Renal pelvis (tissue), 4 donors: Measurements from ENCODE around the gene SNX9. TPM values are rescaled to one million over a fixed set of nuclear protein-coding genes. Genes with fewer than 3 reads are reported as not detected.
"Not testable (repeated sequence)": the region's sequence is repeated elsewhere in the genome, so short reads cannot be mapped to it uniquely, and the experiment has no call there.

Experiments
- DNase-seq: peaks from one replicate; pipeline ENCODE4 v3.0.0-alpha.2; 2013
- polyA plus RNA-seq, 3 donors: library from polyadenylated mRNA; unstranded; fragments of 120-200 nt; gene quantifications; one replicate each; pipeline ENCODE4 v1.2.1, GENCODE V29; 2013; ENCODE audit not compliant: insufficient read length in 3 of 3

SNX9 gene
- polyA plus RNA-seq, 3 donors, result 39.9 to 41.4 (median 41.0) TPM

DNA sequence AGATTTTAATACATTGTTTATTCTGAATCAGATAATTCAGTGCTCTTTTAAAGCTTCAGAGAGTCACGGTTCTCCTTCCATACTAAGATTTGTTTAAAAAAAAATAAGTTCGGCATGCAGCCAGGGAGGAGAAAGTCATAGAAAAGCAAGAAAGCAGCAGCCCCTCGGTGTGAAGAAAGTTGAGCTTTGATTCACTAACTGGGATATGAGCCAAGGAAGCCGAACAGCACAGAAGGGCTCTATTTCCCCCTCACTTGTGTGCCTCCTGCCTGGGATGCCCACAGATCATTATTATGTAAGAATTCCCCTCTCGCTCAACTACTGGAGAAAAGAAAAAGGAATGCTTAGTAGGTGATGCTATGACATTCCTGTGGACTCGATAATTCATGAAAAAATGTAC is 89.3 kb downstream of the SNX9 start:
- DNase-seq, result peak; percentile 4

DNA sequence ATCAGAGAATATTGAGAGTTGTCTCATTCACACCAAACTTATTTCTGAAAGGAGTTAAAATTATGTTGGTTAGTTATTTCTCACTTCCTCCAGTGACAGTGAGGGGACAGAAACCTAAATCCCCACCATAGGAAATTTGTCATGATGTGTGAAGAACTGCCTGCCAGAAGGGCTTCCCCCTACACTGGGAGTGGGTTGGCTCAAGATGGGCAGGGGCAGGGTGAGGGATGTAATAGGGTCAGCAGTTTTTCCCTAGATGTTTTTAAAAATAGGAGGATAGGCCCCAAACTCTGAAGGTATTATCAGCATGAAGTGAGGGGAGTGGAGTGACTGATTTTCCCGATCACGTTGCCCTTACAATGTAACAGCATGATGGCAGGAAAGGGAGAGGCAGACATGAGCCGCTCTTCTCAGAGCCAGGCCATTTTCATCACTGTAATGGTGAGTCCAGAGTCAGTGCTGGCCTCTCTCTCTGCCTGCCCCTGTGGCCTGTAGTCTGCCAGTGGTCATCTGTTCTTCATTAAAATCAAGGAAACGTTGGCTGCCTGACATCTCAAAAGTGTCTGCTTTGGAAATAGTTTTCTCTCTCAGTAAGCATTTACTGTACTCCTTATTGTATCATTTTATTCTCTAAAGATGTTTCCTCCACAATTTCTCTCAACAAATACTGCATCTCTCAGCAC is 98.8 kb downstream of the SNX9 start:
- DNase-seq, result no peak

DNA sequence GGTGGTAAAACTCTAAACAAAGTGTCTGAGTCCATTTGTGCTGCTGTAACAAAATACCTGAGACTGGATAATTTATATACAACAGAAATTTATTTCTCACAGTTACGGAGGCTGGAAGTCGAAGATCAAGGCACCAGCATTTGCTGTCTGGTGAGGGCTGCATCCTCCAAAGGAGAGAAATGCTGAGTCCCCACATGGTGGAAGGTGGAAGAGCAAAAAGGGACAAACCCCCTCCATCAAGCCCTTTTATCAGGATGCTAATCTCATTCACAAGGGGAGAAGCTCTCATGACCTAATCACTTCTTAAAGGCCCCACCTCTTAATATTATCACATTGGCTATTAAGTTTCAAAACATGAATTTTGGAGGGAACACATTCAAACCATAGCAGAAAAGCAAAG is 102.7 kb downstream of the SNX9 start:
- DNase-seq, result no peak

DNA sequence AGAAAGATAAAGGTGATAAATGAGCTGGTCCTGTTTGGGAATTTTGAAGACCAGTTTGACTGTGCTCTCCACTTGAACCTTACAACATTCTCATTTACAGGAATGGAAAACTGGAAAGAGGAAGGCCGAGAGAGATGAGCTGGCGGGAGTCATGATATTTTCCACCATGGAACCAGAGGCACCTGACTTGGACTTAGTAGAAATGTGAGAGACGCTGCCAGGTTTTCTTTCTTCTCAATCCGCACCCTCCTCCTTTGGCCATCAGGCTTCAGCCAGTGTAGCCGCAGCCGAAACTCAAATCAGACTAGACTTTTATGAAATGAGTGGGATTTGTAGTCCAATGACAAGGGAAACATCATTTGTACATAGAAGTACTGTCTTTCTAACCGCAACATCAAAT is 104.0 kb downstream of the SNX9 start:
- no peak for DNase-seq

DNA sequence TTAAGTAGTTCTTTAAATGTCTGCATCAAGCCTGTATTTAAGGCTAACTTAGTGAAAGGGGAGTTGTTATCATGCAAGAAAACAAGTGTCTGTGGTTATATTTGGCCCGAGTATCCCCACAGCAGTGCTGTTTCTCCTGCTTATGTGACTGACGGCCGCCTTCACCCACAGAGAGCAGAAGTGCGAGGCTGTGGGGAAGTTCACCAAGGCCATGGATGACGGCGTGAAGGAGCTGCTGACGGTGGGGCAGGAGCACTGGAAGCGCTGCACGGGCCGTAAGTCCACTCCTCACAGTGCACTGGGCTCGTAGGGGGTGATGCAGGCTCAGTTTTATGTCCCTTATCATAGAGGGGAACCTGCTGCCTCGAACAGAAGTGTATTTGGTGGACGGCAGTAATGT is 105.4 kb downstream of the SNX9 start:
- no peak for DNase-seq

DNA sequence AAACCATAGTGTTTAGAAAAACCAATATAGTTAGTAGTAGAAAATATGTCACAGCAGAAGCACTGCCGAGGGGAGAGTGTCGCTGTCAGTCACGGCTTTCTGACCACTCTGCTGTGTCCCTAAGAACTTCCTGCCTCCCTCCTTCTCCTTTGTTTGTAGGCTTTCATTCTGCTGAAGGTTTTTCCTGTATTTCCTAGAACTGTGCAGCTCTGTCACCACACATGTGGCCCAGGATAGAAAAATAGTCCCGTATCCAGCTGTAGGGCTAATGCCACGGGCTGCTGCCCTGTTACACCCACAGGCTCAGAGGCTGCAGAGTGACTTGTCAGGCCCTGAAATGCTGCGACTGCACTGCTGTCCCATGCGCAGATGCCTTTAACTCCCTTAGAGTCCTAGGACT is 106.0 kb downstream of the SNX9 start:
- no peak for DNase-seq

DNA sequence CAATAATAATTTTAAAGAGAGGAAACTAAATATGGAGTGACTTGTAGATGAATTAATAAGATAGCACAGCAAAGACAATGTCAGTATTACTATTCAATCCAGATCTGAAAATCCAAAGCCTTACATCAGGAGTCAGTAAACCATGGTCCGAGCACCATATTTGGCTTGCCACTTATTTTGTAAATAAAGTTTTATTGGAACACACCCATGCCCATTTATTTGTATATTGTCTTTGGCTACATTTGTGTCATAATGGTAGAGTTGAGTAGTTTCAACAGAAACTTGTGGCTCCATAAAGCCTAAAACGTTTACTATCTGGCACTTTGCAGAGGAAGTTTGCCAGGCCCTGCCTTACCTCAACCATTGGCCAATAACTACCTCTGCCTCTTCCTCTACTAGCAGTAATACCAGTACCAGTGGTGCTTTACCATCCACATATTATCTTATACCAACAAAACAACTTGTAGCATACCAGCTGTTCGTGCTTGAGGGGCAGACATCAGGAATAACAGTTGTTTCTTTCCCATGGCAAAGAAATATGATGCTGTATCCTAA is 106.8 kb downstream of the SNX9 start:
- DNase-seq, result no peak

DNA sequence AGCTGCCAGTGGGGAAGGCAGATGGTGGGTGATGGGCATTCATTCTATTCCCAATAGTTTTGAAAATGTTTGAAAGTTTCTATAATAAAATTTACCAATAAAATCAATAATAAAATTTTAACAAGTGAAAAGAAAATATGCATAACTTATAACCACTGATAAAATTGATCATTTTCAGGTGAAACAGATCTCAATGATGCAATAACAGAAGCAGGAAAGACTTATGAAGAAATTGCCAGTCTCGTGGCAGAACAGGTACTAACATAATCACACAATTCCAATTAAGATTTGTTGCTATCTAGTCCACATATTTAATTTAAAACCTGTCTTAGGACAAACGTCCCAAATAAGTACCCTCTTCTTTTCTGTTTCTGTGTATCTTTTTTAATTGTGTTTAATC is 112.7 kb downstream of the SNX9 start:
- no peak for DNase-seq

DNA sequence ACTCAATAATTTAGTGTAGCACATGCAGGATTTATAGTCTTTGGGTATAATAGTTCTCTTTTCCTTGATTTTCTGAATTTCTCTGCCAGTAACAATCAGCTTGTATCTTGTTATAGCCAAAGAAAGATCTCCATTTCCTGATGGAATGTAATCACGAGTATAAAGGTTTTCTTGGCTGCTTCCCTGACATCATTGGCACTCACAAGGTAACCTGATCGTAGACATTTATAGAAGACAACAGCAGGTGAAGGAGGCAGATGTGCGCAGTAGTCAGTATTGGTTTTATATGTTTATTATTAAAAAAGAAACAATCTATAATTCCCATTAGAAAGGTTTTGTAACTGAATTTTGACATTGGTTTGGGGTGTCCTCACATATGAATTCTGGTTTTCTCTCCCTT is 114.3 kb downstream of the SNX9 start:
- no peak for DNase-seq

DNA sequence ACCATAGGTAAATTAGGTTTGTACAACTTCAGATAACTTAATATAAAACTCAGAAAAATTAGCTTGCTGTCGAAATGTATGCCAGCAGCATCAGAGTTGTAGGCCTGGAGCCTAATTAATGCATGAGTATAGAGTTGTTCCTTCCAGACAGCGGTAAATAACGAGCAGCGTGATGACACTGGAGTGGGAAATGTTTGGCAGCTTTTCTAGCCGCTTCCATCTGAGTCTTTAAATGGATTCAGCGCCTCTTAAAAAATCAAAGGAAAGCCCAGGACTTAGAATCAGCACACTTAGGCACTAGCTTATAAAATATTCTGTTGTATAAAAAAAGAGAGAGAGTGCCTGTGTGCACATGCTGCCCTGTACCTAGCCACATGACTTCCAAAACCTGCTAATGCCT is 114.9 kb downstream of the SNX9 start:
- no peak for DNase-seq

DNA sequence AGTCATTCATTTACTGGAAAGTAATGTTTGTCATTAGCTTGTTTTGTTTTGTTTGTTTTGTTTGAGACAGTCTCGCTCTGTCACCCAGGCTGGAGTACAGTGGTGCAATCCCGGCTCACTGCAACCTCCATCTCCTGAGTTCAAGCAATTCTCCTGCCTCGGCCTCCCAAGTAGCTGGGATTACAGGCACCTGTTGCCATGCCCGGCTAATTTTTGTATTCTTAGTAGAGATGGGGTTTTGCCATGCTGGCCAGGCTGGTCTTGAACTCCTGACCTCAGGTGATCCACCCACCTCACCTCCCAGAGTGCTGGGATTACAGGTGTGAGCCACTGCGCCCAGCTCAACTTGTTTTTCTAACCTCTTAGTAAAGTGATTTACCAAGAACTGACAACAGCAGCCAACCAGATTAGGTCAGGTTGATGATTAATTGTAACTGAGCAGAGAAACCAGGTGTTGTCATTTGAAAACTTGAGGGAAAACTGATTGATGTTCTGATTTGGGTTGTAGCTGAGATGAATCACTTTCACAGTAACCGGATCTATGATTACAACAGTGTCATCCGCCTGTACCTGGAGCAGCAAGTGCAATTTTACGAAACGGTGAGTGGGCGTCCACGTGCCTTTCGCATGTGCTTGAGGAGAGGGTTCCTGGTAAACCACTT is 117.5 kb downstream of the SNX9 start:
- not testable (repeated sequence) for DNase-seq

DNA sequence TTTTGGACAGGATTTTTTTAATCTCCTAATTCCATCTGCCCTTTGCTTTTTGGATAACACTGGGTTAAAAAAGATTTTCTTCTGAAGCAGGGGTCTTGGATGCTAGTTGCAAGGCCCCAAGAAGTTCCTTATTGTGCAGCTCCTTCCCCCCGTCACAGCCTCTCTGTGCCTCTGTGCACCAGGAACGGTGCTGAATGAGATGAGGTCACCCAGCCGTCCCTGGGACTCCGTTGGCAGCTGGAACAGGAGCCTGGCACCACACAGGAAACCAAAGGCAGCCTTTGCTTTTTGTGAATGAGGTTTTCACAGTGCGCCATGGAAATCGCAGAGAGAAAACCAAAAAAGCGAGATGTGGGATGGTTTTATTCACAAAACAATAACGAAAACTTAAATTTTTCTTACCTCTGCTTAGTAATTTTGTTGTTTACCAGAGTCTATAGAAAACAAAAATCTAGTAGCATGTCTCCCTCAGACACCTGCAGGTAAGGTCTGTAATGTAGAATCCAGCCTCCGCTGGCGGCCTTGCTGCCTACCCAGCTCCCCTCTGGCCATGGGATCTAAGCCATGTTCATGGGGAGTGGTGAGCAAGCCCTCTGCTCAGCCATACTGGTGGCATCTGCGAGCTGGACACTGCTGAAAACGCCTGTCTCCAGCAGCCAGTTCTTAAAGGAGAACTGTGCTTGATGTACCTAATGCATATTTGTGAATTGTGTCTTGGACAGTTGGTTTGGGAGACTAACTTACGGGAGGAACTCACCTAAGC is 118.2 kb downstream of the SNX9 start:
- no peak for DNase-seq

DNA sequence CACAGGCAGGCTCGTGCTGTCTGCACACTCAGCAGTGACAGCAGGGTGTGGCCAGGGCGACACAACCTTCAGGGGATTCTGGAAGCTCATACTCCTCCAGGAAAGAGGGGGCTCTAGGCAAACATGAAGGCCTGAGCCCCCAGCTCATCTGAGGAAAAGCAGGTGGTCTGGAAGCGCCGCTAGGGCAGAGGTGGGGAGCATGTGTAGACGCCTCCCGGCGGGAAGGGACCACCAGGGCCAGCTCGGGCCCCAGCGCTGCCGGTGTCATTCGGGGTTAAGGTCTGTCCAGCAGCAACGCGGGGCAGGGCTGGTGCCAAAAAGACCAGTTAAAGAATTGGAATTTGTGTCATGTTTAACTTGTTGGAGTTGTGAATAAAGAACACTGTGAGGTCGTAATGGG is 119.3 kb downstream of the SNX9 start:
- DNase-seq, result no peak

DNA sequence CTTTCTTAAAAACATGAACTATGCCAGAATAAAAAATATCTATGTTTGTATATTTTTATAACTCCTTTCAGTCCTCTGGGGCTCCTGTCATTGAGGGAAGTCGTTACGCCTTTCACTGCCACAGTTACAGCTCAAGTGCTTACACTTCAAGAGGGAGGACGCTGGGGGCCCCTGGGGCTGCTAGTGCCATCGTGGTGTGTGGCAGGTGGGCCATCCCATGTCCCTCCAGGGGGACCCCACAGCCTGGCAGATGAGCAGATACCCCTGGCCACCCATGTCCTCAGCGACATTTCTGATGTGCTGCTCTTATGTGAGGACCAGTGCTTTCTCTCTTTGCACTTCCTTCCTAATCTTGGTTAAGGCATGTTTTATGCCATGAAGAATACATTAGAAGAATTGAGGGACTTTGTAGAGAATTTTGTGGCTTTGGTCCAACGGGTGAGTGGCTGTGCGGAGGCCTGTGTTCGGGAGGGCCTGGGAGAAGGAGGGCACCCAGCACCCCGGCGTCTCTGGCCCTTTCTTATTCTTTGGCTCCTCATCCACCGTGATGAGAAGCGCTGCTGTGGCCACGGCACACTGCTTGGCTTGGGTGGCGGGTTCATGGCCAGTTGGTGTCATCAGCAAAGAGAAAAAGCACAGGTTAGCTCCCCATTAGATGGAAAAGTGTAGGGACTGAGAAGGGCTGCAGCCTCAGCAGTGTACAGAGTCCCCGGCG is 120.4 kb downstream of the SNX9 start:
- no peak for DNase-seq

DNA sequence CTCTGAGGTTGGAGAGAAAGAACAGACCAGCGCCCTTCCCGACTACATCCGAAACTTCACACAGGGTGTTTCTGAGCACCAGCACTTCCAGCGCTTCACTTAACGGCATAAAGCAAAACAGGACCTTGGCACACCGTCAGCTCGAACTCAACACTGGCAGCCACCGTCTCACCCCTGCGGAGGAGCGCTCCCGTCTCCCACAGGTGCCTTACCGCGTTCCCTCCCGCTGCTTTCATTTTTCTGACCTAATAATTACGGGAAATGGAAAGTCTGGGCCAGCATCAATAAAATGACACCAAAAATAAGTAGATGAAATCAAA is 120.9 kb downstream of the SNX9 start:
- DNase-seq, result no peak

DNA sequence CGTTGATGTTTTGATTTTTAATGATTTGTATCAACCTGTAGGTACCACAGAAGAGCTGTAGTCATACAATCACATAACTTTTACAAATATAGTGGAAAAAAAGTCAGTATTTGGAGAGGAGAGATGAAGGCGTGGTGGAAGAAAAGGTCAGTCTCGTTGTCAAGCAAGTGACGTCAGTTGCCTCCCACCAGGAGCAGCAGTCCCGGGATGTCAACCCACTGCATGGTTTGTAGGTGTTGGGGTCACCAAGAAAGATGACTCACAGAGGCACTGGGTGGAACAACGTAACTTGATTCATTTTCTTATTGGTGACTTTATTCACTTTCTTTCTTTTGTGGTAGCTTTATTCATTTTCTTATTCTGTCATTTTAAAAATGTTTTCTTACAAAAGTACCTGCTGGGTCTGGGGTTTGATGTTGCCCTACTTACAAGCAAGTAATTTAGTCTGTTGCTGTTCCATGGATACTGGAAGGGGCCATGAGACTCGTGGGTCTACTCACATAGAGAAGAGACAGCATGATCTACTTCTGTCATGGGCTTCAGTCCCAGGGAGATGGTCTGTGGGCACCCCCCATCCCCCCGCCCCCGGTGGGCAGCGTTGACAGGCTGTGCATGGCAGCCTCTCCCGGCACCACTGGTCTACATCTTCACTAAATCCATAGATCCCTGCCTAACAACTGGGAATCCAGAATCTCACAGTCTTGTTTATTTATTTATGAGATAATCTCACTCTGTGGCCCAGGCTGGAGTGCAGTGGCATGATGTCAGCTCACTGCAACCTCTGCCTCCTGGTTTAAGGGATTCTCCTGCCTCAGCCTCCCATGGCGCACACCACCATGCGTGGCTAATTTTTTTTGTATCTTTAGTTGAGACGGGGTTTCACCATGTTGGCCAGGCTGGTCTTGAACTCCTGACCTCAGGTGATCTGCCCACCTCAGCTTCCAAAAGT is 122.2 kb downstream of the SNX9 start:
- no peak for DNase-seq

DNA sequence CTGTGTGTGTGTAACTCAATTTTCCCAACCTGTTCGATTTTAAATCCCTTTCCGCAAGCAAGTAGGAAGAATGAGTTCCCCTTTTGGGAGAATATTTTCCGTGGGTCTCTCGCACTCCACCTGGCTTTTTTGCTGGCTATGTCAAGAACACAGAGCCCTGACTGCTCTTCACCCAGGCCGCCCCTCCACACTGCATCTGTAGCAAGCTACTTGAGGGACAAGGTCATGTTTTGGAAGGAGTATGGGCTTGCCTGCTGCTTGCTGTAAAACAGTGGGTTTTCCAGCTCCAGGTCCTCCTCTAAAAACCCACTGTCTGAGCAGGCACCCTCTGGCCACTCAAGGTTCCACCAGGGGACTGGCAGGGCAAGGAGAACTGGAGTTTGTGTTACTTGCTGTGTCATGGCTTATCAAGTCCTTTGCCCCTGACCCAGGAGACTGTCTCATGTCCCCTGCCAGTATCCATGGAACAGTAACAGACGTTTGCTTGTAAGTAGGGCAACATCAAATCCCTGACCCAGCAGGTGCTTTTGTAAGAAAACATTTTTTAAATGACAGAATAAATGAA is 123.1 kb downstream of the SNX9 start:
- DNase-seq, result no peak

DNA sequence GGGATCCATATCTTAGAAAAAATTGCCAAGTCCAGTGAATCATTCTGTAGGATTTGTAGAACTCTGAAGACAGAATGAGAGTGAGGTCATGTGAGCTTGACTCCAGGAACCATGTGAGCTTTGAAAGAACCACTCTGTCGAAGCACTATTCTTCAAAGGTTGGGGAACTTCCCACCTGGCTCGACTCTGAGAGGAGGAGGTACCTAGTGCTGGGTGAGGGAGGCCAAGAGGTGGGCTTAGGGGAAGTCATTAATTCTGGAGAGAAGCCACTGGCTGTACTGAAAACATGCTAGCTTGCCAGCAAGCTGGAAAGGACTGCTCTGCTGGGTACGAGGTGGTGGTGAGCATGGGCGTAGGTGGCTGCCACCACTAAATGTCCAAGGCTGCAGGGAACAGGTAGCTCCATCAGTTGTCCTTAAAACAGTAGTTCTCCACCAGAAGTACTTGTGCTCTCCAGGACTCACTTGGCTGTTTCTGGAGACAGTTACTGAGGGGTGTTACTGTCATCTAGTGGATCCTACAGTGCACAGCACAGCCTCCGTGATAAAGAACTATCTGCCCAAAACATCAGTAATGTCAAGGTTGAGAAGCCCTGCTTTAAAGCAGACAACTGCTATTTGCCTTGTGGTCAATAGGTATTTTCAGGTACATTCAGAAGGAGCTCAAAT is 124.0 kb downstream of the SNX9 start:
- DNase-seq, result no peak

DNA sequence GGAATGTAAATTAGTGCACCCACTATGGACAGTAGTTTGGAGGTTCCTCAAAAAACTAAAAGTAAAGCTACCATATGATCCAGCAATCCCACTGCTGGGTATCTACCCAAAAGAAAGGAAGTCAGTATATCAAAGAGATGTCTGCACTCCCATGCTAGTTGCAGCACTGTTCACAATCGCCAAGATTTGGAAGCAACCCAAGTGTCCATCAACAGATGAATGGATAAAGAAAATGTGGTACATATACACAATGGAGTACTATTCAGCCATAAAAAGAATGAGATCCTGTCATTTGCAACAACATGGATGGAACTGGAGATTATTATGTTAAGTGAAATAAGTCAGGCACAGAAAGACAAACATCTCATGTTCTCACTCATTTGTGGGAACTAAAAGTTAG is 127.9 kb downstream of the SNX9 start:
- DNase-seq, result not testable (repeated sequence)

DNA sequence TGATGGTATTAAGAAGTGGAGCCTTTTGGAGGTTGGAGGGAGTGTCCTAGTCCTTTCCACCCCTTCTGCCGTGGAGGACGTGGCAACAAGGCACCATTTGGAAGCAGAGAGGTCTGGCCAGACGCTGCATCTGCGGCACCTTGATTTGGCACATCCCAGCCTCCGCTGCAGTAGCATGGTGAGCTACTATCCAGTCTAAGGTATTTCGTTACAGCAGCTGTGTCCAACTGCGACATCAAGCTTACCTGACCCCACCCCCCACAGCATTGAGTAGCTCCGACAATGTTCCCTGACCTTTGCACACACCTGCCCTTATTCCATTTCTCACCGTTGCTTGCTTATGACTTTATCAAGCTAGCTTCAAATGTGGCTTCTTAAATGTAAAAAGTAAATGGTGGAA is 128.8 kb downstream of the SNX9 start:
- DNase-seq, result no peak
